Gastroesophageal sphincter (tissue), 4 donors: ENCODE results near the gene VPS41. TPM values are rescaled to one million over a fixed set of nuclear protein-coding genes. Genes with fewer than 3 reads are reported as not detected.
"Not testable (repeated sequence)": the region's sequence is repeated elsewhere in the genome, so short reads cannot be mapped to it uniquely, and the experiment has no call there.

ENCODE experiments used
- ATAC-seq: fragments of 150-250 bp; one replicate; pipeline ENCODE4 v1.9.1; 2016; ENCODE audit warnings: mild to moderate bottlenecking, moderate library complexity
- H3K27ac ChIP-seq, 4 donors: fragments of 200-600 bp; sonication (generic) in 3 of 4; 1 replicate in 3 of 4; 2 replicates in 1 of 4; pipeline ENCODE4 v1.5.1; 2016 to 2019
- H3K27me3 ChIP-seq: fragments of 200-600 bp; sonication (generic); one replicate; pipeline ENCODE4 v1.5.1; 2019
- H3K36me3 ChIP-seq, 2 donors: fragments of 200-600 bp; sonication (generic); one replicate each; pipeline ENCODE4 v1.5.1; 2019; ENCODE audit warnings: control low read depth in 1 of 2
- H3K4me1 ChIP-seq, 3 donors: fragments of 200-600 bp; sonication (generic); 1 replicate in 2 of 3; 2 replicates in 1 of 3; pipeline ENCODE4 v1.5.1; 2016 to 2019; ENCODE audit warnings: control low read depth in 2 of 3
- H3K4me3 ChIP-seq, 2 donors: fragments of 200-600 bp; sonication (generic); one replicate each; pipeline ENCODE4 v1.5.1; 2019; ENCODE audit warnings: mild to moderate bottlenecking in 1 of 2, moderate library complexity in 1 of 2
- H3K9me3 ChIP-seq, 3 donors: fragments of 200-600 bp; sonication (generic); one replicate each; pipeline ENCODE4 v1.5.1; 2017 to 2019; ENCODE audit warnings: control low read depth in 2 of 3
- EP300 ChIP-seq: sonication (generic); formaldehyde crosslinking; IDR thresholded peaks from one replicate; pipeline ENCODE4 v1.6.1; 2017; ENCODE audit warnings: antibody characterized with exemption, mild to moderate bottlenecking
- POLR2A ChIP-seq, 2 donors: fragments of 450-650 bp; IDR thresholded peaks; one replicate each; pipeline ENCODE4 v1.6.1; 2017; ENCODE audit warnings: antibody characterized with exemption in 2 of 2, mild to moderate bottlenecking in 2 of 2, moderate library complexity in 1 of 2
- POLR2AphosphoS5 ChIP-seq: sonication (generic); formaldehyde crosslinking; IDR thresholded peaks from one replicate; pipeline ENCODE4 v1.6.1; 2017; ENCODE audit warnings: antibody characterized with exemption
- WGBS, 2 donors: methylation state at CpG; one replicate each; pipeline ENCODE4 v1.1.5; 2018; ENCODE audit warnings: low coverage in 1 of 2; 5-methylcytosine and 5-hydroxymethylcytosine counted together
- total RNA-seq, 4 donors: library from RNA; depleted of rRNA; stranded (reverse); fragments of >200 nt; gene quantifications; one replicate each; pipeline ENCODE4 v1.1.0, GENCODE V29; 2016
- TF ChIP-seq, protein P1 (sequence below), 4 experiments: fragments of 200-600 bp in 2 of 4; fragments of 450-650 bp in 2 of 4; sonication (generic) in 1 of 4; IDR thresholded peaks; one replicate each; pipeline ENCODE4 v1.5.1; 2017 to 2019; ENCODE audit warnings: antibody characterized with exemption in 4 of 4, mild to moderate bottlenecking in 2 of 4, moderate library complexity in 2 of 4

Gene VPS41
- total RNA-seq, 4 donors from 2014 or later: 33.7 to 71.8 (median 44.3) TPM

DNA sequence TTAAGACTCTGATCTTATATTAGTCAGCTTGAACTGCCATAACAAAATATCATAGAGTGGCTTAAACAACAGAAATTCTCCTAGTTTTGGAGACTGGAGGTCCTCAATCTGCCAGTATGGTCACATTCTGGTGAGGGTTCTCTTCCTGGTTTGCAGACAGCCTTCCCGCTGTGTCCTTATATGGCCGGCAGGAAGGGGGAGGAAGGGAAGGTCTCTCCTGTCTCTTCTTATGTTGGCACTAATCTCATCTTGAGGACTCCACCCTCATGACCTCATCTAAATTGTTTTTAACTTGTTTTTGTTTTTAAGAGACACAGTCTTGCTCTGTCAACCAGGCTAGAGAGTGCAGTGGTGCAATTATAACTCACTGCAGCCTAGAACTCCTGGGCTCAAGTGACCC is 53.1 kb downstream of the VPS41 start:
- H3K36me3 ChIP-seq: no peaks in the 10 kb centered on the region
- ATAC-seq: no peak
- peaks cover 0 to 5% (median 0%) of the 10 kb centered on the region in 3 donors for H3K4me1 ChIP-seq
- no peak overlapping the region for H3K27ac ChIP-seq
- 55 to 88% methylated on average over 2 of the region's 2 CpGs for WGBS, 2 donors
- TF ChIP-seq POLR2AphosphoS5 (no peak), EP300 (no peak), POLR2A (IDR thresholded peaks at IDR 0.05) (no peak)
- TF ChIP-seq, protein P1, sequence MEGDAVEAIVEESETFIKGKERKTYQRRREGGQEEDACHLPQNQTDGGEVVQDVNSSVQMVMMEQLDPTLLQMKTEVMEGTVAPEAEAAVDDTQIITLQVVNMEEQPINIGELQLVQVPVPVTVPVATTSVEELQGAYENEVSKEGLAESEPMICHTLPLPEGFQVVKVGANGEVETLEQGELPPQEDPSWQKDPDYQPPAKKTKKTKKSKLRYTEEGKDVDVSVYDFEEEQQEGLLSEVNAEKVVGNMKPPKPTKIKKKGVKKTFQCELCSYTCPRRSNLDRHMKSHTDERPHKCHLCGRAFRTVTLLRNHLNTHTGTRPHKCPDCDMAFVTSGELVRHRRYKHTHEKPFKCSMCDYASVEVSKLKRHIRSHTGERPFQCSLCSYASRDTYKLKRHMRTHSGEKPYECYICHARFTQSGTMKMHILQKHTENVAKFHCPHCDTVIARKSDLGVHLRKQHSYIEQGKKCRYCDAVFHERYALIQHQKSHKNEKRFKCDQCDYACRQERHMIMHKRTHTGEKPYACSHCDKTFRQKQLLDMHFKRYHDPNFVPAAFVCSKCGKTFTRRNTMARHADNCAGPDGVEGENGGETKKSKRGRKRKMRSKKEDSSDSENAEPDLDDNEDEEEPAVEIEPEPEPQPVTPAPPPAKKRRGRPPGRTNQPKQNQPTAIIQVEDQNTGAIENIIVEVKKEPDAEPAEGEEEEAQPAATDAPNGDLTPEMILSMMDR (IDR thresholded peaks at IDR 0.05): no peak
- no peak overlapping the region for H3K4me3 ChIP-seq
- no peaks in the 10 kb centered on the region for H3K9me3 ChIP-seq
- H3K27me3 ChIP-seq: no peaks in the 10 kb centered on the region

DNA sequence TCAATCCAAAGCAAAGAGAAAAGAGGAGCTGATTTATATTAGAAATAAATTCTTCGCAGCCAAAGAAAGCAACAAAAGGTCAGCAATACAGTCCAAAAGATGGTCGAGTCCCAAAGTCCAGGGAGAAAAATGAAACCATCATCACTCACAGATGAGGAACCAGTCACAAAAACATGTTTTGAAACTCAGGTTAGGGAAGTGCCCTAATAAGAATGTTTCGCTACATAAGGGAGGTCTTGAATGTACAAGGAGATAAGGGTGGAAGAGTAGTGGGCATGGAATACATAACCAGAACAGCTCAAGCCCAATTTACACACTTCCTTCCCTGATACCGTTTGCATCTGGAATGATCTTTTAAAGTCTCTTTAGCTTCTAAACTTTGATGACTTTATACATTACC is 53.6 kb downstream of the VPS41 start:
- Histone ChIP-seq H3K27me3 (no peaks in the 10 kb centered on the region), H3K4me1 (peaks cover 0 to 5% (median 0%) of the 10 kb centered on the region in 3 donors), H3K4me3 (no peak overlapping the region), H3K27ac (no peak overlapping the region), H3K36me3 (no peaks in the 10 kb centered on the region), H3K9me3 (no peaks in the 10 kb centered on the region)
- no peak for ATAC-seq
- TF ChIP-seq POLR2AphosphoS5 (no peak), EP300 (no peak), POLR2A (IDR thresholded peaks at IDR 0.05) (no peak)
- TF ChIP-seq, protein P1 (IDR thresholded peaks at IDR 0.05): no peak
- 74 to 76% methylated on average over 4 of the region's 4 CpGs for WGBS, 2 donors

DNA sequence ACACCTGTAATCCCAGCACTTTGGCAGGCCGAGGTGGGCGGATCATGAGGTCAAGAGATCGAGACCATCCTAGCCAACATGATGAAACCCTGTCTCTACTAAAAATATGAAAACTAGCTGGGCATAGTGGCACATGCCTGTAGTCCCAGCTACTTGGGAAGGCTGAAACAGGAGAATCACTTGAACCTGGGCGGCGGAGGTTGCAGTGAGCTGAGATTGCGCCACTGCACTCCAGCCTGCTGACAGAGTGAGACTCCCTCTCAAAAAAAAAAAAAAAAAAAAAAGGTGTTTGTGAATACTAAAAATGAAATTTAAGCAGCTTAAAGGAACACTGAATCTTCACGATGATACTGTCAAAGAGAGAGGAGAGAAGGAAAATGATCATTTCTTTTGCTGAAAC is 54.0 kb downstream of the VPS41 start:
- 73 to 100% methylated on average over 1 to 3 of the region's 7 CpGs for WGBS, 2 donors
- ATAC-seq, H3K36me3 ChIP-seq, H3K4me3 ChIP-seq, H3K9me3 ChIP-seq, H3K27ac ChIP-seq, H3K4me1 ChIP-seq, H3K27me3 ChIP-seq: not testable (repeated sequence)

DNA sequence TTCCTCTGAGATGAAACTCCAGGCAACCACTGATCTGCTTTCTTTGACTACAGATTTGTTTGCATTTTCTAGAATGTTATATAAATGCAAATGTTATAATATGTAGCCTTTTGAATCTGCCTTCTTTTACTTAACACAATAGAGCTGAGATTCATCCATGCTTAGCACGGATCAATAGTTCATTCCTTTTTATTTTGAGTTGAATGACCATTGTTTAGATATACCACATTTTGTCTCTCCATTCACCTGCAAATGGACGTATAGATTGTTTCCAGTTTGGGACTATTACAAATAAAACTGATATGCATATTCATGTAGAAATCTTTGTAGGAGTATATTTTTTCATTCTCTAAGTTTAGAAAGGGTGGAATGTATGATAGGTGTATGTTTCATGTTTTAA is 57.7 kb downstream of the VPS41 start:
- TF ChIP-seq EP300: no peak
- TF ChIP-seq, protein P1 (IDR thresholded peaks at IDR 0.05): no peak
- no peak for TF ChIP-seq POLR2AphosphoS5
- no peak for TF ChIP-seq POLR2A (IDR thresholded peaks at IDR 0.05)
- Histone ChIP-seq H3K4me1 (no peaks in the 10 kb centered on the region), H3K4me3 (no peak overlapping the region), H3K27ac (no peak overlapping the region), H3K9me3 (no peaks in the 10 kb centered on the region), H3K36me3 (peaks cover 0 to 5% of the 10 kb centered on the region in 2 donors), H3K27me3 (no peaks in the 10 kb centered on the region)
- 75 to 88% methylated on average over 2 of the region's 2 CpGs for whole genome bisulfite sequencing, 2 donors
- ATAC-seq: no peak

DNA sequence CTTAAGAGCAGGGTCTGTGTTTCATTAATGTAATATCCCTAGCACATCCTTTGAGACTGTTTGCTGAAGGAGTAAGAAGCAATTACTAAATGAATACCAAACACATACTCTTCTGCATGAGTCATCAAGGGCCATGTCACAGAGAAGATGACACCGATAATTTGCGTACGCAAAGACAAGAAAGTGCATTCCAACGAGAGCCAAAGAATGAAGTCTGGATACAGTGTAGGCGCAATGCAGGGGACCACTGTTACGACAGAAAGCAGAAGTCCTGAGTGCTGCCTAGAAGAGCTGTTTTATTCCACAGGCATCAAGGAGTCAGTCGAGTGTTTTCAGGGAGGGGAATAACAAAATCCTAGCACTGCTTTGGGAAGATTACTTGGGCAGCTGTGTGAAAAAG is 62.7 kb downstream of the VPS41 start:
- no peak for ATAC-seq
- Histone ChIP-seq H3K9me3 (no peaks in the 10 kb centered on the region), H3K36me3 (peaks cover 0 to 5% of the 10 kb centered on the region in 2 donors), H3K27me3 (no peaks in the 10 kb centered on the region), H3K4me1 (peaks cover 0 to under 1% (median 0%) of the 10 kb centered on the region in 3 donors), H3K27ac (no peak overlapping the region), H3K4me3 (no peak overlapping the region)
- WGBS, 2 donors: 74 to 76% methylated on average over 6 to 7 of the region's 7 CpGs
- TF ChIP-seq POLR2AphosphoS5 (no peak), POLR2A (IDR thresholded peaks at IDR 0.05) (no peak), EP300 (no peak)
- TF ChIP-seq, protein P1 (IDR thresholded peaks at IDR 0.05): no peak
